ENCODE results near the gene FOXO1. TPM values are rescaled to one million over a fixed set of nuclear protein-coding genes. Genes with fewer than 3 reads are reported as not detected.

FOXO1 gene
- total and polyA plus RNA-seq, 2 donors (not counting 1 experiment from before 2014, with no cell fraction given) = 1.9 to 2.5 TPM

DNA sequence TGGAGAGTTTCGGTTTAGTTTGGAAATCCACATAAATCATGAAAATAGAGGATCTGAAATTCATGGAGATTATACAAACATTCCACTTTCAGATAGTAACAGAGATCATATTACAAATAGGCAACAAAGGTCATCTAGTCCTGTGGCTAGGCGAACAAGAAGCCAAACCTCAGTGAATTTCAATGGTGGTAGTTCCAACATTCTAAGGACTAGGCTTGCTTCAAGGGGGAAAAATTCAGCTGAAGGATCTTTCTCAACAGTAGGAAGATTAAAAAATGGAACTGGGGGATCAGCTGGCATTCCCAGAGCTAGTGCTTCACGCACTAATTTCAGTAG, 47.0 kb downstream of the FOXO1 start:
- Histone ChIP-seq H2AFZ (ENCODE audit: low read length) (no peak overlapping the region), H3K9ac (ENCODE audit: insufficient read depth, low read length) (no peak overlapping the region), H3K9me3 (ENCODE audit: control insufficient read depth, insufficient read depth, low read depth, low read length) (no peaks in the 10 kb centered on the region), H3K27ac (ENCODE audit: insufficient read depth, low read length) (no peak overlapping the region), H4K20me1 (ENCODE audit: control insufficient read depth, extremely low read depth, insufficient read depth, low read length) (no peaks in the 10 kb centered on the region), H3K36me3 (ENCODE audit: control insufficient read depth, insufficient read depth, low read length) (no peaks in the 10 kb centered on the region), H3K4me3 (replicated peaks in 1 of 4; ENCODE audit: control extremely low read depth in 1 of 4, insufficient read depth in 1 of 4, low read depth in 3 of 4, low read length in 4 of 4) (no peak overlapping the region), H3K4me1 (ENCODE audit: control insufficient read depth, extremely low read depth, insufficient read depth, low read length) (no peaks in the 10 kb centered on the region), H3K27me3 (ENCODE audit: control insufficient read depth, insufficient read depth, low read length) (no peaks in the 10 kb centered on the region), H3K79me2 (ENCODE audit: control insufficient read depth, insufficient read depth, low read length) (no peaks in the 10 kb centered on the region), H3K4me2 (ENCODE audit: extremely low read depth, insufficient read depth, low read length) (no peak overlapping the region)
- DNase-seq (ENCODE audit: low read depth in 2 of 2) = peak; percentile 26 to 61
- TF ChIP-seq EZH2 (IDR thresholded peaks at IDR 0.05; ENCODE audit: low read length, missing control alignments) = no peak
- TF ChIP-seq, protein P1, sequence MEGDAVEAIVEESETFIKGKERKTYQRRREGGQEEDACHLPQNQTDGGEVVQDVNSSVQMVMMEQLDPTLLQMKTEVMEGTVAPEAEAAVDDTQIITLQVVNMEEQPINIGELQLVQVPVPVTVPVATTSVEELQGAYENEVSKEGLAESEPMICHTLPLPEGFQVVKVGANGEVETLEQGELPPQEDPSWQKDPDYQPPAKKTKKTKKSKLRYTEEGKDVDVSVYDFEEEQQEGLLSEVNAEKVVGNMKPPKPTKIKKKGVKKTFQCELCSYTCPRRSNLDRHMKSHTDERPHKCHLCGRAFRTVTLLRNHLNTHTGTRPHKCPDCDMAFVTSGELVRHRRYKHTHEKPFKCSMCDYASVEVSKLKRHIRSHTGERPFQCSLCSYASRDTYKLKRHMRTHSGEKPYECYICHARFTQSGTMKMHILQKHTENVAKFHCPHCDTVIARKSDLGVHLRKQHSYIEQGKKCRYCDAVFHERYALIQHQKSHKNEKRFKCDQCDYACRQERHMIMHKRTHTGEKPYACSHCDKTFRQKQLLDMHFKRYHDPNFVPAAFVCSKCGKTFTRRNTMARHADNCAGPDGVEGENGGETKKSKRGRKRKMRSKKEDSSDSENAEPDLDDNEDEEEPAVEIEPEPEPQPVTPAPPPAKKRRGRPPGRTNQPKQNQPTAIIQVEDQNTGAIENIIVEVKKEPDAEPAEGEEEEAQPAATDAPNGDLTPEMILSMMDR (conservative IDR thresholded peaks at IDR 0.05 in 1 of 2, IDR thresholded peaks at IDR 0.05 in 1 of 2; ENCODE audit: low read depth in 1 of 2, low read length in 2 of 2) = no peak

DNA sequence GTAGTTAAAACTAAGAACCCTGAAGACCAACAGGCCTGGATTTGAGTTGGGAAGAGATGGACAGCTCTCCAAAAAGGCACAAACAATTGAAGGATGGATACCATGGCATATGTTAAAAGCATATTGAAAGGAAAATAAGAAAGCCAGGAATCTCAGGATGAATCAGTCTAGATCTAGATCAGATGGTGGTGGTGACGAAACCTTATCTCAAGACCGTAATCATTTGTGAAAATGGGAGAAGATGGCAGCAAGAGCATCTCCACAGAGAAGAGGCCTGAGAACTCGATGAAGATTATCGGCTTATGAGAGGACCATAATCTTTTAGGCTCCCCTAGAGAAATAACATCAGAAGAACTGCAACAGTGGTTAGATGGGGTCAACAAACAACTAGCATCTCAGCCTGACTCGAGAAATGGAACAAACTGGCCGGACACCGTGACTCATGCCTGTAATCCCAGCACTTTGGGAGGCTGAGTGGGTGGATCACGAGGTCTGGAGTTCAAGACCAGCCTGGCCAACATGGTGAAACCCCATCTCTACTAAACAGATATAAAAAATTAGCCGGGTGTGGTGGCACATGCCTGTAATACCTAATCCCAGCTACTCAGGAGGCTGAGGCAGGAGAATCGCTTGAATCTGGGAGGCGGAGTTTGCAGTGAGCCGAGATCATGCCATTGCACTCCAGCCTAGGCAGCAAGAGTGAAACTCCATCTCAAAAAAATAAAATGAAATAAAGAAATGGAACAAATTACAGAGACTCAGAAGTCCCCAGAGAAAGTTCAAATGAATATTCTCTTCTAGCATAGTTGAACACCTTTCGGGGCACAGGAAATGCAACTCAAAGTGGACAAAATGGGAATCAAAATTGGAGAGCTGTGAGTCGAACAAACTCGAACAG, 47.6 kb downstream of the FOXO1 start:
- H3K36me3 ChIP-seq (ENCODE audit: control insufficient read depth, insufficient read depth, low read length) = no peaks in the 10 kb centered on the region
- no peaks in the 10 kb centered on the region for H3K79me2 ChIP-seq (ENCODE audit: control insufficient read depth, insufficient read depth, low read length)
- TF ChIP-seq, protein P1 (conservative IDR thresholded peaks at IDR 0.05 in 1 of 2, IDR thresholded peaks at IDR 0.05 in 1 of 2; ENCODE audit: low read depth in 1 of 2, low read length in 2 of 2) = no peak
- no peak for TF ChIP-seq EZH2 (IDR thresholded peaks at IDR 0.05; ENCODE audit: low read length, missing control alignments)
- no peak overlapping the region for H3K27ac ChIP-seq (ENCODE audit: insufficient read depth, low read length)
- H2AFZ ChIP-seq (ENCODE audit: low read length) = no peak overlapping the region
- no peak overlapping the region for H3K4me2 ChIP-seq (ENCODE audit: extremely low read depth, insufficient read depth, low read length)
- H3K4me3 ChIP-seq (replicated peaks in 1 of 4; ENCODE audit: control extremely low read depth in 1 of 4, insufficient read depth in 1 of 4, low read depth in 3 of 4, low read length in 4 of 4) = no peak overlapping the region
- no peaks in the 10 kb centered on the region for H3K27me3 ChIP-seq (ENCODE audit: control insufficient read depth, insufficient read depth, low read length)
- no peaks in the 10 kb centered on the region for H3K4me1 ChIP-seq (ENCODE audit: control insufficient read depth, extremely low read depth, insufficient read depth, low read length)
- no peak for DNase-seq (ENCODE audit: low read depth in 2 of 2)
- no peaks in the 10 kb centered on the region for H3K9me3 ChIP-seq (ENCODE audit: control insufficient read depth, insufficient read depth, low read depth, low read length)
- H4K20me1 ChIP-seq (ENCODE audit: control insufficient read depth, extremely low read depth, insufficient read depth, low read length) = no peaks in the 10 kb centered on the region
- no peak overlapping the region for H3K9ac ChIP-seq (ENCODE audit: insufficient read depth, low read length)

GRCh38 chr13:40617801-40618356, 48.6 kb downstream of the FOXO1 start:
- Histone ChIP-seq H3K4me2 (ENCODE audit: extremely low read depth, insufficient read depth, low read length) (no peak overlapping the region), H3K27ac (ENCODE audit: insufficient read depth, low read length) (no peak overlapping the region), H3K4me3 (replicated peaks in 1 of 4; ENCODE audit: control extremely low read depth in 1 of 4, insufficient read depth in 1 of 4, low read depth in 3 of 4, low read length in 4 of 4) (no peak overlapping the region), H3K79me2 (ENCODE audit: control insufficient read depth, insufficient read depth, low read length) (no peaks in the 10 kb centered on the region), H3K27me3 (ENCODE audit: control insufficient read depth, insufficient read depth, low read length) (no peaks in the 10 kb centered on the region), H4K20me1 (ENCODE audit: control insufficient read depth, extremely low read depth, insufficient read depth, low read length) (no peaks in the 10 kb centered on the region), H3K36me3 (ENCODE audit: control insufficient read depth, insufficient read depth, low read length) (no peaks in the 10 kb centered on the region), H3K4me1 (ENCODE audit: control insufficient read depth, extremely low read depth, insufficient read depth, low read length) (no peaks in the 10 kb centered on the region), H3K9me3 (ENCODE audit: control insufficient read depth, insufficient read depth, low read depth, low read length) (no peaks in the 10 kb centered on the region), H3K9ac (ENCODE audit: insufficient read depth, low read length) (no peak overlapping the region), H2AFZ (ENCODE audit: low read length) (no peak overlapping the region)
- DNase-seq (ENCODE audit: low read depth in 2 of 2) = no peak
- TF ChIP-seq, protein P1 (conservative IDR thresholded peaks at IDR 0.05 in 1 of 2, IDR thresholded peaks at IDR 0.05 in 1 of 2; ENCODE audit: low read depth in 1 of 2, low read length in 2 of 2) = no peak
- TF ChIP-seq EZH2 (IDR thresholded peaks at IDR 0.05; ENCODE audit: low read length, missing control alignments) = no peak
